ENCODE data around the gene GABRA6. TPM values are rescaled to one million over a fixed set of nuclear protein-coding genes. Genes with fewer than 3 reads are reported as not detected.

The GABRA6 gene
- total RNA-seq, 4 donors from 2014 or later, result not detected

- no peaks in the 10 kb centered on the region for H3K9me3 ChIP-seq
- DNase-seq (no peak), ATAC-seq (no peak)
- H3K4me3 ChIP-seq, result no peak overlapping the region
- in situ Hi-C loops (cut with MboI; ENCODE audit: low sequenced_read_pairs in 4 of 4) (no loop called here), intact Hi-C loops (cut with DNase I; ENCODE audit: low total_unique reads) (no loop called here)
- no peaks in the 10 kb centered on the region for H3K27me3 ChIP-seq
- H3K27ac ChIP-seq, result no peak overlapping the region
- TF ChIP-seq CTCF (IDR thresholded peaks at IDR 0.05 in 4 of 5, conservative IDR thresholded peaks at IDR 0.05 in 1 of 5) (no peak), POLR2A (IDR thresholded peaks at IDR 0.05) (no peak)
- no peaks in the 10 kb centered on the region for H3K4me1 ChIP-seq
- no peaks in the 10 kb centered on the region for H3K36me3 ChIP-seq
Measured at GRCh38 chr5:161707382-161707781, 21.9 kb downstream of the GABRA6 start.

- in situ Hi-C loops (cut with MboI; ENCODE audit: low sequenced_read_pairs in 4 of 4) (no loop called here), intact Hi-C loops (cut with DNase I; ENCODE audit: low total_unique reads) (no loop called here)
- ATAC-seq, result no peak
- TF ChIP-seq CTCF (IDR thresholded peaks at IDR 0.05 in 4 of 5, conservative IDR thresholded peaks at IDR 0.05 in 1 of 5), result no peak
- TF ChIP-seq POLR2A (IDR thresholded peaks at IDR 0.05), result no peak
- Histone ChIP-seq H3K9me3 (no peaks in the 10 kb centered on the region), H3K4me3 (no peak overlapping the region), H3K27me3 (no peaks in the 10 kb centered on the region), H3K4me1 (no peaks in the 10 kb centered on the region), H3K27ac (no peak overlapping the region), H3K36me3 (no peaks in the 10 kb centered on the region)
- DNase-seq, result no peak
Measured at GRCh38 chr5:161709239-161709638, 23.7 kb downstream of the GABRA6 start.

GRCh38 chr5:161713042-161713441, 27.5 kb downstream of the GABRA6 start:
- intact Hi-C loops (cut with DNase I; ENCODE audit: low total_unique reads), result no loop called here
- ATAC-seq, result no peak
- H3K4me1 ChIP-seq, result no peaks in the 10 kb centered on the region
- in situ Hi-C loops (cut with MboI; ENCODE audit: low sequenced_read_pairs in 4 of 4), result no loop called here
- no peaks in the 10 kb centered on the region for H3K27me3 ChIP-seq
- TF ChIP-seq CTCF (IDR thresholded peaks at IDR 0.05 in 4 of 5, conservative IDR thresholded peaks at IDR 0.05 in 1 of 5) (no peak), POLR2A (IDR thresholded peaks at IDR 0.05) (no peak)
- no peak overlapping the region for H3K27ac ChIP-seq
- H3K36me3 ChIP-seq, result no peaks in the 10 kb centered on the region
- H3K4me3 ChIP-seq, result no peak overlapping the region
- H3K9me3 ChIP-seq, result no peaks in the 10 kb centered on the region
- no peak for DNase-seq

GRCh38 chr5:161719157-161719556, 33.6 kb downstream of the GABRA6 start:
- Histone ChIP-seq H3K4me3 (no peak overlapping the region), H3K36me3 (no peaks in the 10 kb centered on the region), H3K9me3 (no peaks in the 10 kb centered on the region), H3K4me1 (no peaks in the 10 kb centered on the region), H3K27ac (no peak overlapping the region), H3K27me3 (no peaks in the 10 kb centered on the region)
- ATAC-seq (no peak), DNase-seq (no peak)
- intact Hi-C loops (cut with DNase I; ENCODE audit: low total_unique reads), result no loop called here
- no peak for TF ChIP-seq POLR2A (IDR thresholded peaks at IDR 0.05)
- TF ChIP-seq CTCF (IDR thresholded peaks at IDR 0.05 in 4 of 5, conservative IDR thresholded peaks at IDR 0.05 in 1 of 5), result no peak
- in situ Hi-C loops (cut with MboI; ENCODE audit: low sequenced_read_pairs in 4 of 4), result no loop called here

- no peak overlapping the region for H3K4me3 ChIP-seq
- in situ Hi-C loops (cut with MboI; ENCODE audit: low sequenced_read_pairs in 4 of 4), result no loop called here
- H3K36me3 ChIP-seq, result no peaks in the 10 kb centered on the region
- intact Hi-C loops (cut with DNase I; ENCODE audit: low total_unique reads), result no loop called here
- H3K9me3 ChIP-seq, result no peaks in the 10 kb centered on the region
- H3K27me3 ChIP-seq, result no peaks in the 10 kb centered on the region
- H3K27ac ChIP-seq, result no peak overlapping the region
- H3K4me1 ChIP-seq, result no peaks in the 10 kb centered on the region
- TF ChIP-seq POLR2A (IDR thresholded peaks at IDR 0.05) (no peak), CTCF (IDR thresholded peaks at IDR 0.05 in 4 of 5, conservative IDR thresholded peaks at IDR 0.05 in 1 of 5) (no peak)
- no peak for DNase-seq
- ATAC-seq, result no peak
Measured at GRCh38 chr5:161720460-161720859, 34.9 kb downstream of the GABRA6 start.
